Hepatocyte (in vitro differentiated cells): ENCODE data around the gene DPP10. TPM values are rescaled to one million over a fixed set of nuclear protein-coding genes. Genes with fewer than 3 reads are reported as not detected.

Experiments
- DNase-seq: peaks from one replicate; pipeline ENCODE4 v3.0.0-alpha.2; 2016; ENCODE audit warnings: low spot score
- H2AFZ ChIP-seq: fragments of 200-600 bp; sonication (generic); 2 replicates; pipeline ENCODE4 v1.6.0; 2016; ENCODE audit warnings: antibody characterized with exemption, mild to moderate bottlenecking
- H3K27ac ChIP-seq: fragments of 200-600 bp; sonication (generic); 2 replicates; pipeline ENCODE4 v1.5.1; 2016; ENCODE audit warnings: mild to moderate bottlenecking
- H3K27me3 ChIP-seq: fragments of 200-600 bp; sonication (generic); 2 replicates; pipeline ENCODE4 v1.6.1; 2016
- H3K36me3 ChIP-seq: fragments of 200-600 bp; sonication (generic); replicated peaks from 2 replicates; pipeline ENCODE4 v1.5.1; 2016; ENCODE audit warnings: low read depth; ENCODE audit not compliant: insufficient read depth
- H3K4me1 ChIP-seq: fragments of 200-600 bp; sonication (generic); 2 replicates; pipeline ENCODE4 v1.5.1; 2016; ENCODE audit warnings: mild to moderate bottlenecking, moderate library complexity; ENCODE audit not compliant: insufficient read depth
- H3K4me2 ChIP-seq: fragments of 200-600 bp; sonication (generic); 2 replicates; pipeline ENCODE4 v1.6.0; 2016
- H3K4me3 ChIP-seq: fragments of 200-600 bp; sonication (generic); 2 replicates; pipeline ENCODE4 v1.5.1; 2016; ENCODE audit warnings: mild to moderate bottlenecking
- H3K79me2 ChIP-seq: fragments of 200-600 bp; sonication (generic); 2 replicates; pipeline ENCODE4 v1.6.0; 2017; ENCODE audit warnings: mild to moderate bottlenecking
- H3K9me2 ChIP-seq: fragments of 200-600 bp; sonication (generic); replicated peaks from 2 replicates; pipeline ENCODE4 v1.6.0; 2017; ENCODE audit warnings: mild to moderate bottlenecking; ENCODE audit not compliant: insufficient read depth
- H3K9me3 ChIP-seq: fragments of 200-600 bp; sonication (generic); 2 replicates; pipeline ENCODE4 v1.5.1; 2016; ENCODE audit warnings: low read depth, mild to moderate bottlenecking
- H4K20me1 ChIP-seq: fragments of 200-600 bp; sonication (generic); 2 replicates; pipeline ENCODE4 v1.6.0; 2016; ENCODE audit warnings: mild to moderate bottlenecking; ENCODE audit not compliant: insufficient read depth, poor library complexity, severe bottlenecking
- EZH2 ChIP-seq: fragments of 200-600 bp; sonication (generic); IDR thresholded peaks from 2 replicates; pipeline ENCODE4 v1.6.1; 2016; ENCODE audit warnings: antibody characterized with exemption, mild to moderate bottlenecking, borderline replicate concordance
- EZH2phosphoT487 ChIP-seq: fragments of 200-600 bp; sonication (generic); IDR thresholded peaks from one replicate; pipeline ENCODE4 v1.6.1; 2018; ENCODE audit warnings: antibody characterized with exemption, mild to moderate bottlenecking, low read depth, moderate library complexity; ENCODE audit not compliant: unreplicated experiment, severe bottlenecking
- WGBS: methylation state at CpG from one replicate; pipeline ENCODE4 v1.1.6; 2016; ENCODE audit warnings: low lambda C conversion rate; ENCODE audit errors: missing lambda C conversion rate; 5-methylcytosine and 5-hydroxymethylcytosine counted together
- polyA plus RNA-seq: library from polyadenylated mRNA; unstranded; fragments of >200 nt; fragmentation: Nextera tagmentation; extraction: Ambion mirVana; gene quantifications from 2 replicates; pipeline ENCODE4 v1.2.1, GENCODE V29; 2016
- total RNA-seq: library from RNA; depleted of rRNA; stranded (reverse); fragments of >200 nt; gene quantifications from 2 replicates; pipeline ENCODE4 v1.2.3, GENCODE V29; 2014
- TF ChIP-seq, protein P1 (sequence below): fragments of 200-600 bp; sonication (generic); IDR thresholded peaks from 2 replicates; pipeline ENCODE4 v1.5.1; 2016; ENCODE audit warnings: antibody characterized with exemption, mild to moderate bottlenecking; ENCODE audit not compliant: poor library complexity

Gene DPP10
- total and polyA plus RNA-seq, 2 experiments from 2014 or later: 5.0 to 15.7 TPM

DNA sequence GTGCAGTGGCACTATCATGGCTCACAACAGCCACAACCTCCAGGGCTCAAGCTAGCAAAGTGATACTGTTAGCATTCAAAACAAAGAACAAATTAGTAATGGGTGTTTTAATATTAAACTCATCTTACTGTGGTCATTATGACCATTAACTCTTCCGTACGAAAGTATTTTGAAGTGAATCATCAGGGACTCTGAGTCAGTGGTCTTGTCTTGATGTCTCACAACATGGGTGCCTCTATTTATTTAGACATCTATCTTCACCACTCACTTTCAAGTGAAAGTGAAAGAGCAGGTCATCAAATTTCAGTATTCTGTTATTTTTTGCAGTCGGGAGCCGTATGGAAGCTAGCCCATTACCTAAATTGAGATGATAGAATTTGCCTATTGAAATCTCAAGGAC is 1118.2 kb downstream of the DPP10 start:
- H3K79me2 ChIP-seq: no peaks in the 10 kb centered on the region
- H3K4me1 ChIP-seq: no peaks in the 10 kb centered on the region

DNA sequence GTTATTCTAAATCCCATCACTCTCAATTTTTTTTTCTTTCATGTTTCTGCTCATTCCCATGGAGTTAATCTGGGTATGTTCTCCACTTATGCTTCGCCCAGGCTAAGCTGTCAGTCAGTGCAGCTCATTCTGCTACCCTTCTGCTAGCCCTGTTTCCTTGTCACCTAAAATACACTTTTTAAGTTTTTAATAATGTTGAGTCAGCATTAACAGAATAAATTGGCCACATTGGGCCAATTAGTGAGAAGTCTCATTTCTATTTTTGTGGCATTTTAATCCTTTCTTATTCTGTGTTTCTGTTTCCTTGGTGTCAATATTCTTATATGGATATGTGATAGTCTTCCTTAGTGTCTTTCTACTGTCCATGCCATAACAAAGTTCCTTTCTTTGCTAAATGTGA is 1126.2 kb downstream of the DPP10 start:
- Histone ChIP-seq H4K20me1 (no peaks in the 10 kb centered on the region), H3K9me3 (no peaks in the 10 kb centered on the region), H3K27me3 (no peaks in the 10 kb centered on the region), H3K4me1 (no peaks in the 10 kb centered on the region), H2AFZ (no peak overlapping the region), H3K4me3 (no peak overlapping the region), H3K9me2 (no peaks in the 10 kb centered on the region), H3K79me2 (no peaks in the 10 kb centered on the region), H3K36me3 (no peaks in the 10 kb centered on the region), H3K4me2 (no peak overlapping the region), H3K27ac (no peak overlapping the region)
- WGBS: 94% methylated on average over 1 of the region's 1 CpG
- DNase-seq: no peak
- TF ChIP-seq, protein P1, sequence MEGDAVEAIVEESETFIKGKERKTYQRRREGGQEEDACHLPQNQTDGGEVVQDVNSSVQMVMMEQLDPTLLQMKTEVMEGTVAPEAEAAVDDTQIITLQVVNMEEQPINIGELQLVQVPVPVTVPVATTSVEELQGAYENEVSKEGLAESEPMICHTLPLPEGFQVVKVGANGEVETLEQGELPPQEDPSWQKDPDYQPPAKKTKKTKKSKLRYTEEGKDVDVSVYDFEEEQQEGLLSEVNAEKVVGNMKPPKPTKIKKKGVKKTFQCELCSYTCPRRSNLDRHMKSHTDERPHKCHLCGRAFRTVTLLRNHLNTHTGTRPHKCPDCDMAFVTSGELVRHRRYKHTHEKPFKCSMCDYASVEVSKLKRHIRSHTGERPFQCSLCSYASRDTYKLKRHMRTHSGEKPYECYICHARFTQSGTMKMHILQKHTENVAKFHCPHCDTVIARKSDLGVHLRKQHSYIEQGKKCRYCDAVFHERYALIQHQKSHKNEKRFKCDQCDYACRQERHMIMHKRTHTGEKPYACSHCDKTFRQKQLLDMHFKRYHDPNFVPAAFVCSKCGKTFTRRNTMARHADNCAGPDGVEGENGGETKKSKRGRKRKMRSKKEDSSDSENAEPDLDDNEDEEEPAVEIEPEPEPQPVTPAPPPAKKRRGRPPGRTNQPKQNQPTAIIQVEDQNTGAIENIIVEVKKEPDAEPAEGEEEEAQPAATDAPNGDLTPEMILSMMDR: no peak
- no peak for TF ChIP-seq EZH2
- no peak for TF ChIP-seq EZH2phosphoT487

More for the DNA sequence above, 1118.2 kb downstream of the DPP10 start:
- Histone ChIP-seq H3K36me3 (no peaks in the 10 kb centered on the region), H3K4me2 (no peak overlapping the region), H3K9me2 (no peaks in the 10 kb centered on the region), H3K9me3 (no peaks in the 10 kb centered on the region), H4K20me1 (no peaks in the 10 kb centered on the region), H2AFZ (no peak overlapping the region), H3K27ac (no peak overlapping the region), H3K4me3 (no peak overlapping the region), H3K27me3 (no peaks in the 10 kb centered on the region)
- no peak for DNase-seq
- no peak for TF ChIP-seq EZH2phosphoT487
- 84% methylated on average over 4 of the region's 4 CpGs for WGBS

DNA sequence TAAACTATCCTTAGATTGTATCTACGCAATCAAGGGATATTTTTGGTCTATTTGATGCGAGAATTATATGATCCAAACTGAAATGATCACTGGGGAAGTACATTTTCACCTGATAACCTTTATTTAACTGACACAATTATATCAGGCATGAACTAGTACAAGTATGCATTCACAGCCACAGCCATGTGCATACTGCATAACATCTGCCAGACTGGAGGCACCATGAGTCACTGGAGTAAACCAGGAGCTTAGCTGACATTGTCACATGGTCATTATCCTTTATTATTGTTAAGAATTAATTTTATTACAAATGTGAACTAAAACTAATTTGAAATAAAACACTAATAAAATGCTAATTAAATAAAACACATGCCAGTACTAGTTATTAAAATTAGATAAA is 1127.1 kb downstream of the DPP10 start:
- Histone ChIP-seq H3K27ac (no peak overlapping the region), H3K9me3 (no peaks in the 10 kb centered on the region), H3K4me3 (no peak overlapping the region), H3K4me1 (no peaks in the 10 kb centered on the region), H3K79me2 (no peaks in the 10 kb centered on the region), H3K27me3 (no peaks in the 10 kb centered on the region), H2AFZ (no peak overlapping the region), H4K20me1 (no peaks in the 10 kb centered on the region), H3K9me2 (no peaks in the 10 kb centered on the region), H3K36me3 (no peaks in the 10 kb centered on the region), H3K4me2 (no peak overlapping the region)
- peak; percentile 5 for DNase-seq
- TF ChIP-seq, protein P1: no peak
- TF ChIP-seq EZH2phosphoT487 (no peak), EZH2 (no peak)
- WGBS: 92% methylated on average over 2 of the region's 2 CpGs

DNA sequence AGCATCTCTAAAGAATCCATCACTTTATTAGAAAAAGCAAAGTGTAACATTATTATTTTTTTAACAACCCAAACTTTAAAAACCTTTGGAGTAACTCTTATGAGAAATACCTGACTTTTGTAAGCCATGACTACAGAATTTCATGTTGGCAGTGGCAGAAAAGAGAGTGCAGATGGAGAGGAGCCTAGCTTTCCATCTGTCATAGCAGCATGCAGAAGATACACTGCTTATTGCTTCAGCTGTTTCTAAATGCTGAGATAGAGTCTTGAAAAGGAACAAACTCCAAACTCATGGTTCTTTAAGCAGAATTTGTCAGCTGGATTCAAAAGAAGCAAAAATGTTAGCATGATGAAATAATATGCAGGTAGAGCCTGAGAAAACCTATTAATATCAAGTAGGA is 1130.3 kb downstream of the DPP10 start:
- no peak overlapping the region for H3K4me3 ChIP-seq
- no peaks in the 10 kb centered on the region for H3K27me3 ChIP-seq
- DNase-seq: no peak
- no peak for TF ChIP-seq EZH2phosphoT487
- TF ChIP-seq, protein P1: no peak
- no peak for TF ChIP-seq EZH2
- H3K9me3 ChIP-seq: no peaks in the 10 kb centered on the region
- no peak overlapping the region for H3K27ac ChIP-seq
- H4K20me1 ChIP-seq: no peaks in the 10 kb centered on the region
- H3K4me1 ChIP-seq: no peaks in the 10 kb centered on the region
- no peaks in the 10 kb centered on the region for H3K79me2 ChIP-seq
- no peak overlapping the region for H2AFZ ChIP-seq
- no peaks in the 10 kb centered on the region for H3K9me2 ChIP-seq
- H3K4me2 ChIP-seq: no peak overlapping the region
- H3K36me3 ChIP-seq: no peaks in the 10 kb centered on the region
